NCI-H1048 (cell line): ENCODE results near the gene BCAS3.
"Not testable (repeated sequence)": the region's sequence is repeated elsewhere in the genome, so short reads cannot be mapped to it uniquely, and the experiment has no call there.

Source experiments
- DNase-seq: peaks from one replicate; lab custom pipeline; 2025; lab: John Stamatoyannopoulos, UW

Gene BCAS3

GRCh38 chr17:60747069-60747808 is 69.6 kb downstream of the BCAS3 start:
- no peak for DNase-seq

GRCh38 chr17:60748204-60748603 is 70.6 kb downstream of the BCAS3 start:
- no peak for DNase-seq

- no peak for DNase-seq
These were observed 71.4 kb downstream of the BCAS3 start for GRCh38 chr17:60749050-60749449.

GRCh38 chr17:60749708-60750107 is 72.1 kb downstream of the BCAS3 start:
- no peak for DNase-seq

- no peak for DNase-seq
These were observed 73.0 kb downstream of the BCAS3 start for GRCh38 chr17:60750640-60751039.

- no peak for DNase-seq
These were observed 74.2 kb downstream of the BCAS3 start for GRCh38 chr17:60751884-60752283.

GRCh38 chr17:60752873-60753577 is 75.4 kb downstream of the BCAS3 start:
- no peak for DNase-seq

- no peak for DNase-seq
These were observed 76.5 kb downstream of the BCAS3 start for GRCh38 chr17:60754057-60754604.

GRCh38 chr17:60756798-60757197 is 79.1 kb downstream of the BCAS3 start:
- not testable (repeated sequence) for DNase-seq

GRCh38 chr17:60757437-60757836 is 79.8 kb downstream of the BCAS3 start:
- no peak for DNase-seq

- no peak for DNase-seq
These were observed 82.1 kb downstream of the BCAS3 start for GRCh38 chr17:60759756-60760155.

GRCh38 chr17:60761301-60761700 is 83.7 kb downstream of the BCAS3 start:
- DNase-seq = not testable (repeated sequence)

GRCh38 chr17:60766778-60767190 is 89.1 kb downstream of the BCAS3 start:
- DNase-seq = no peak

- no peak for DNase-seq
These were observed 90.2 kb downstream of the BCAS3 start for GRCh38 chr17:60767744-60768308.

GRCh38 chr17:60769327-60769726 is 91.7 kb downstream of the BCAS3 start:
- DNase-seq = no peak

- DNase-seq = no peak
These were observed 93.3 kb downstream of the BCAS3 start for GRCh38 chr17:60770946-60771422.

- not testable (repeated sequence) for DNase-seq
These were observed 94.0 kb downstream of the BCAS3 start for GRCh38 chr17:60771621-60772020.

- DNase-seq = no peak
These were observed 95.9 kb downstream of the BCAS3 start for GRCh38 chr17:60773552-60773951.

- no peak for DNase-seq
These were observed 104.3 kb downstream of the BCAS3 start for GRCh38 chr17:60781880-60782412.

- DNase-seq = no peak
These were observed 105.1 kb downstream of the BCAS3 start for GRCh38 chr17:60782742-60783141.

- no peak for DNase-seq
These were observed 112.6 kb downstream of the BCAS3 start for GRCh38 chr17:60790205-60790604.

GRCh38 chr17:60792250-60792898 is 114.7 kb downstream of the BCAS3 start:
- no peak for DNase-seq
